Endothelial cell of umbilical vein (primary cell): Measurements from ENCODE around the gene MTNR1B. TPM values are rescaled to one million over a fixed set of nuclear protein-coding genes. Genes with fewer than 3 reads are reported as not detected.

Experiments used
- BruUV-seq: library from RNA; stranded (reverse); fragments of 400-500 nt; replicated peaks from 2 replicates; lab custom pipeline; 2021; lab: Mats Ljungman, UMichigan
- CTCF ChIA-PET: fragments of 300-600, 350-600 bp; sonication (Branson Sonifier 250); formaldehyde crosslinking; loops from one replicate; lab custom pipeline; 2021; ENCODE audit warnings: antibody characterized with exemption, inconsistent platforms; lab: Charles Lee
- POLR2A ChIA-PET: fragments of 300-600, 350-600 bp; sonication (Branson Sonifier 250); formaldehyde crosslinking; loops from one replicate; lab custom pipeline; 2021; ENCODE audit warnings: antibody characterized with exemption, inconsistent platforms; lab: Charles Lee
- DNase-seq: peaks from one replicate; pipeline ENCODE4 v3.0.0-alpha.2; 2011; ENCODE audit warnings: low read depth, low spot score
- FAIRE-seq: peaks from 2 replicates; lab custom pipeline; 2011; peaks lifted over from hg19 to GRCh38; lab: Jason Lieb, UNC
- H2AFZ ChIP-seq: 2 replicates; pipeline ENCODE4 v1.6.0; 2012; ENCODE audit warnings: low read depth, low read length, control low read depth, inconsistent platforms
- H3K27ac ChIP-seq: 2 replicates; pipeline ENCODE4 v1.5.1; 2011; ENCODE audit warnings: low read depth, mild to moderate bottlenecking, control low read depth, low read length, moderate library complexity; ENCODE audit not compliant: insufficient read depth
- H3K27me3 ChIP-seq, 2 experiments: 2 replicates each; pipeline versions ENCODE4 v1.6.0 to v1.6.1; 2011; ENCODE audit warnings: low read length in 2 of 2, mixed read lengths in 1 of 2; ENCODE audit not compliant: control insufficient read depth in 2 of 2, insufficient read depth in 2 of 2
- H3K36me3 ChIP-seq, 2 experiments: 2 replicates in 1 of 2; 3 replicates in 1 of 2; pipeline ENCODE4 v1.5.1; 2011; ENCODE audit warnings: low read length in 2 of 2, mild to moderate bottlenecking in 1 of 2, moderate library complexity in 1 of 2; ENCODE audit not compliant: control insufficient read depth in 2 of 2, insufficient read depth in 2 of 2; ENCODE audit errors: extremely low read depth in 1 of 2
- H3K4me1 ChIP-seq: 3 replicates; pipeline ENCODE4 v1.5.1; 2011; ENCODE audit warnings: mild to moderate bottlenecking, low read length; ENCODE audit not compliant: control insufficient read depth, insufficient read depth; ENCODE audit errors: extremely low read depth
- H3K4me2 ChIP-seq: 2 replicates; pipeline ENCODE4 v1.6.1; 2011; ENCODE audit warnings: low read length, control low read depth, mixed read lengths; ENCODE audit not compliant: insufficient read depth
- H3K4me3 ChIP-seq, 3 experiments: fragments of 200-600 bp in 1 of 3; sonication (generic), shearing (Covaris generic) in 1 of 3; replicated peaks in 1 of 3; 2 replicates each; pipeline ENCODE4 v1.5.1; 2011 to 2016; ENCODE audit warnings: control low read depth in 3 of 3, low read length in 3 of 3, mild to moderate bottlenecking in 2 of 3, inconsistent platforms in 1 of 3, low read depth in 1 of 3, moderate library complexity in 1 of 3; ENCODE audit not compliant: insufficient read depth in 1 of 3
- H3K79me2 ChIP-seq: 2 replicates; pipeline ENCODE4 v1.6.0; 2012; ENCODE audit warnings: low read length, inconsistent platforms; ENCODE audit not compliant: control insufficient read depth, insufficient read depth
- H3K9ac ChIP-seq: replicated peaks from 2 replicates; pipeline ENCODE3; 2011; ENCODE audit warnings: low read length, control low read depth; ENCODE audit not compliant: insufficient read depth; ENCODE audit errors: extremely low read depth
- H3K9me1 ChIP-seq: replicated peaks from 3 replicates; pipeline ENCODE4 v1.6.0; 2011; ENCODE audit warnings: mild to moderate bottlenecking, low read length; ENCODE audit not compliant: control insufficient read depth, insufficient read depth; ENCODE audit errors: extremely low read depth
- H3K9me3 ChIP-seq: replicated peaks from 2 replicates; pipeline ENCODE4 v1.5.1; 2012; ENCODE audit warnings: low read length, inconsistent platforms; ENCODE audit not compliant: control insufficient read depth, insufficient read depth
- H4K20me1 ChIP-seq: replicated peaks from 2 replicates; pipeline ENCODE3; 2011; ENCODE audit warnings: mild to moderate bottlenecking, low read length; ENCODE audit not compliant: control insufficient read depth, insufficient read depth; ENCODE audit errors: extremely low read depth
- CTCF ChIP-seq, 2 donors: IDR thresholded peaks; 1 replicate in 1 of 2; 2 replicates in 1 of 2; pipeline ENCODE4 v1.5.1; 2011; ENCODE audit warnings: low read length in 2 of 2, mild to moderate bottlenecking in 2 of 2, moderate library complexity in 2 of 2, control low read depth in 1 of 2, inconsistent platforms in 1 of 2, low read depth in 1 of 2; ENCODE audit not compliant: insufficient read depth in 1 of 2; ENCODE audit errors: extremely low read depth in 1 of 2
- EZH2 ChIP-seq: IDR thresholded peaks from 2 replicates; pipeline ENCODE4 v1.6.1; 2012; ENCODE audit warnings: borderline replicate concordance, low read depth, mild to moderate bottlenecking, moderate library complexity, low read length, inconsistent platforms; ENCODE audit not compliant: severe bottlenecking
- FOS ChIP-seq: IDR thresholded peaks from 2 replicates; pipeline ENCODE4 v1.6.1; 2011; ENCODE audit warnings: mild to moderate bottlenecking, low read length, moderate library complexity, borderline replicate concordance; ENCODE audit not compliant: insufficient read depth
- GATA2 ChIP-seq: IDR thresholded peaks from 2 replicates; pipeline ENCODE4 v1.7.0; 2011; ENCODE audit warnings: low read depth, mild to moderate bottlenecking, moderate library complexity, mixed read lengths, low read length; ENCODE audit not compliant: insufficient read length, insufficient read depth
- JUN ChIP-seq: IDR thresholded peaks from 2 replicates; pipeline ENCODE4 v1.6.1; 2011; ENCODE audit warnings: borderline replicate concordance, low read depth; ENCODE audit not compliant: insufficient read length, insufficient read depth
- MAX ChIP-seq: IDR thresholded peaks from 2 replicates; pipeline ENCODE4 v1.6.1; 2011; ENCODE audit not compliant: insufficient read depth, insufficient read length
- MYC ChIP-seq: IDR thresholded peaks from one replicate; pipeline ENCODE4 v1.6.1; 2011; ENCODE audit warnings: mild to moderate bottlenecking, low read depth, low read length
- POLR2A ChIP-seq: IDR thresholded peaks from 2 replicates; pipeline ENCODE4 v1.6.1; 2012; ENCODE audit warnings: low read depth, mild to moderate bottlenecking, control low read depth, low read length
- POLR2AphosphoS5 ChIP-seq: IDR thresholded peaks from 2 replicates; pipeline ENCODE4 v1.6.1; 2012; ENCODE audit warnings: low read depth, mild to moderate bottlenecking, control low read depth, low read length, moderate library complexity; ENCODE audit not compliant: insufficient read depth
- dilution Hi-C: fragments of 300-500 bp; cut with MboI; formaldehyde crosslinking; loops from one replicate; pipeline ENCODE4 v1.15.0; 2019; ENCODE audit warnings: low sequenced_read_pairs; ENCODE audit not compliant: extremely low pct_ligation_motif_present
- intact Hi-C: fragments of 100-400 bp; cut with micrococcal nuclease; formaldehyde crosslinking; loops from one replicate; pipeline ENCODE4 v1.10.0; 2022
- polyA plus RNA-seq, 4 experiments: library from polyadenylated mRNA; depleted of rRNA in 3 of 4; stranded (reverse) in 3 of 4; unstranded in 1 of 4; fragments of >200 nt; gene quantifications; 2 replicates each; pipeline versions ENCODE4 v1.2.1 to v1.2.3, GENCODE V29; 2011 to 2012; ENCODE audit warnings: missing spikeins in 1 of 4
- total RNA-seq: library from RNA; stranded (reverse); gene quantifications from 2 replicates; pipeline ENCODE4 v1.2.3, GENCODE V29; 2021

MTNR1B gene
- total and polyA plus RNA-seq, 2 donors (not counting 3 experiments of a cell fraction or from before 2014, with no cell fraction given) = not detected

GRCh38 chr11:93002380-93002779 lies 32.9 kb downstream of the MTNR1B start:
- H3K27ac ChIP-seq = no peak overlapping the region
- no peak overlapping the region for H3K4me2 ChIP-seq
- H3K4me3 ChIP-seq = no peak overlapping the region
- peaks cover 11% of the 10 kb centered on the region for H3K4me1 ChIP-seq
- H3K9ac ChIP-seq = no peak overlapping the region
- intact Hi-C loops = no loop called here
- DNase-seq = no peak
- TF ChIP-seq GATA2 (no peak), POLR2A (no peak), CTCF (IDR thresholded peaks at IDR 0.05; ENCODE audit: extremely low read depth in 1 of 2, insufficient read depth in 1 of 2, low read depth in 1 of 2, low read length in 2 of 2) (no peak), POLR2AphosphoS5 (no peak), EZH2 (no peak), MYC (no peak)
- CTCF ChIA-PET = interaction anchor here (0.6 to 1.6 kb wide), 2 partner anchors 8 to 241 kb away, joined by 5 to 8 read pairs; no protein-coding TSS in a partner anchor
- no peaks in the 10 kb centered on the region for H4K20me1 ChIP-seq
- dilution Hi-C loops = no loop called here
- BruUV-seq = no TSS peak
- no peaks in the 10 kb centered on the region for H3K9me1 ChIP-seq
- POLR2A ChIA-PET = no interaction called here
- H3K27me3 ChIP-seq = no peaks in the 10 kb centered on the region
- H3K36me3 ChIP-seq = no peaks in the 10 kb centered on the region
- FAIRE-seq = no peak
- no peaks in the 10 kb centered on the region for H3K9me3 ChIP-seq
- no peaks in the 10 kb centered on the region for H3K79me2 ChIP-seq
- H2AFZ ChIP-seq = no peak overlapping the region

GRCh38 chr11:93005239-93005638 lies 35.8 kb downstream of the MTNR1B start:
- H3K9me3 ChIP-seq = no peaks in the 10 kb centered on the region
- no peaks in the 10 kb centered on the region for H3K36me3 ChIP-seq
- H2AFZ ChIP-seq = no peak overlapping the region
- ChIA-PET POLR2A (no interaction called here), CTCF (no interaction called here)
- no peak overlapping the region for H3K27ac ChIP-seq
- intact Hi-C loops = no loop called here
- no peaks in the 10 kb centered on the region for H3K9me1 ChIP-seq
- dilution Hi-C loops = no loop called here
- no peaks in the 10 kb centered on the region for H4K20me1 ChIP-seq
- BruUV-seq = no TSS peak
- H3K4me1 ChIP-seq = peaks cover 11% of the 10 kb centered on the region
- DNase-seq (no peak), FAIRE-seq (no peak)
- H3K27me3 ChIP-seq = peaks cover 0 to 3% of the 10 kb centered on the region in 2 experiments
- no peak overlapping the region for H3K4me3 ChIP-seq
- H3K4me2 ChIP-seq = no peak overlapping the region
- H3K9ac ChIP-seq = no peak overlapping the region
- H3K79me2 ChIP-seq = no peaks in the 10 kb centered on the region
- TF ChIP-seq POLR2AphosphoS5 (no peak), MAX (no peak), POLR2A (no peak), GATA2 (no peak), EZH2 (no peak), CTCF (IDR thresholded peaks at IDR 0.05; ENCODE audit: extremely low read depth in 1 of 2, insufficient read depth in 1 of 2, low read depth in 1 of 2, low read length in 2 of 2) (no peak), FOS (no peak), JUN (no peak), MYC (no peak)
